NCI-H1417 (cell line): ENCODE results near the gene CDKN1A.

Source experiments
- DNase-seq, 3 experiments: peaks; one replicate each; lab custom pipeline; 2025; lab: John Stamatoyannopoulos, UW

The CDKN1A gene

GRCh38 chr6:36655085-36655724 lies 23.3 kb upstream of the CDKN1A start:
- DNase-seq: no peak

- no peak for DNase-seq
These were observed 22.1 kb upstream of the CDKN1A start for GRCh38 chr6:36656441-36656840.

GRCh38 chr6:36657271-36657670 lies 21.2 kb upstream of the CDKN1A start:
- DNase-seq: no peak

GRCh38 chr6:36657942-36658544 lies 20.5 kb upstream of the CDKN1A start:
- no peak for DNase-seq

- DNase-seq: no peak
These were observed 19.2 kb upstream of the CDKN1A start for GRCh38 chr6:36659271-36659670.

- no peak for DNase-seq
These were observed 17.6 kb upstream of the CDKN1A start for GRCh38 chr6:36660771-36661471.

- no peak for DNase-seq
These were observed 16.1 kb upstream of the CDKN1A start for GRCh38 chr6:36662380-36662779.

- DNase-seq: no peak
These were observed 15.7 kb upstream of the CDKN1A start for GRCh38 chr6:36662827-36663256.

- no peak for DNase-seq
These were observed 14.7 kb upstream of the CDKN1A start for GRCh38 chr6:36663504-36664446.

GRCh38 chr6:36665180-36665579 lies 13.3 kb upstream of the CDKN1A start:
- DNase-seq: no peak

- peak in 1 of 3 experiments; percentile 59 for DNase-seq
These were observed 12.2 kb upstream of the CDKN1A start for GRCh38 chr6:36666287-36666686.

- DNase-seq: peak; percentile 83 to 99 (median 93)
These were observed 11.5 kb upstream of the CDKN1A start for GRCh38 chr6:36666826-36667591.

- DNase-seq: no peak
These were observed 9.9 kb upstream of the CDKN1A start for GRCh38 chr6:36668591-36668990.

GRCh38 chr6:36669002-36669401 lies 9.5 kb upstream of the CDKN1A start:
- no peak for DNase-seq

GRCh38 chr6:36670271-36670670 lies 8.2 kb upstream of the CDKN1A start:
- DNase-seq: no peak

GRCh38 chr6:36671687-36672375 lies 6.7 kb upstream of the CDKN1A start:
- peak in 2 of 3 experiments; percentile 18 to 71 for DNase-seq

GRCh38 chr6:36673882-36674281 lies 4.6 kb upstream of the CDKN1A start:
- no peak for DNase-seq

- DNase-seq: no peak
These were observed 3.6 kb upstream of the CDKN1A start for GRCh38 chr6:36674942-36675341.

GRCh38 chr6:36676141-36677058 lies 2.1 kb upstream of the CDKN1A start:
- peak; percentile 32 to 86 (median 71) for DNase-seq
